GM12872 (cell line): Measurements from ENCODE around the gene YBX3.

Experiments used
- TF ChIP-seq, protein P1 (sequence below): IDR thresholded peaks from 3 replicates; pipeline ENCODE4 v1.5.1; 2011; ENCODE audit warnings: low read depth, mild to moderate bottlenecking, low read length, moderate library complexity; ENCODE audit not compliant: insufficient read depth

The YBX3 gene

DNA sequence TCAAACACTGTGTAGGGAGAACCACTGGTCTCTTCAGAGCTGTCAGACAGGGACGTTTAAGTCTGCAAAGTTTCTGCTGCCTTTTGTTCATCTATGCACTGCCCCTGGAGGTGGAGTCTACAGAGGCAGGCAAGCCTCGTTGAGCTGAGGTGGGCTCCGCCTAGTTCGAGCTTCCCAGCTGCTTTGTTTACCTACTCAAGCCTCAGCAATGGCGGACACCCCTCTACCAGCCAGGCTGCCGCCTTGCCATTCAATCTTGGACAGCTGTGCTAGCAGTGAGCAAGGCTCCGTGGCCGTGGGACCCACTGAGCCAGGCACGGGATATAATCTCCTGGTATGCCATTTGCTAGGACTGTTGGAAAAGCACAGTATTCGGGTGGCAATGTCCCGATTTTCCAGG is 24.6 kb upstream of the YBX3 start:
- TF ChIP-seq, protein P1, sequence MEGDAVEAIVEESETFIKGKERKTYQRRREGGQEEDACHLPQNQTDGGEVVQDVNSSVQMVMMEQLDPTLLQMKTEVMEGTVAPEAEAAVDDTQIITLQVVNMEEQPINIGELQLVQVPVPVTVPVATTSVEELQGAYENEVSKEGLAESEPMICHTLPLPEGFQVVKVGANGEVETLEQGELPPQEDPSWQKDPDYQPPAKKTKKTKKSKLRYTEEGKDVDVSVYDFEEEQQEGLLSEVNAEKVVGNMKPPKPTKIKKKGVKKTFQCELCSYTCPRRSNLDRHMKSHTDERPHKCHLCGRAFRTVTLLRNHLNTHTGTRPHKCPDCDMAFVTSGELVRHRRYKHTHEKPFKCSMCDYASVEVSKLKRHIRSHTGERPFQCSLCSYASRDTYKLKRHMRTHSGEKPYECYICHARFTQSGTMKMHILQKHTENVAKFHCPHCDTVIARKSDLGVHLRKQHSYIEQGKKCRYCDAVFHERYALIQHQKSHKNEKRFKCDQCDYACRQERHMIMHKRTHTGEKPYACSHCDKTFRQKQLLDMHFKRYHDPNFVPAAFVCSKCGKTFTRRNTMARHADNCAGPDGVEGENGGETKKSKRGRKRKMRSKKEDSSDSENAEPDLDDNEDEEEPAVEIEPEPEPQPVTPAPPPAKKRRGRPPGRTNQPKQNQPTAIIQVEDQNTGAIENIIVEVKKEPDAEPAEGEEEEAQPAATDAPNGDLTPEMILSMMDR = no peak

GRCh38 chr12:10741845-10742244 is 18.7 kb upstream of the YBX3 start:
- TF ChIP-seq, protein P1 = no peak

- TF ChIP-seq, protein P1 = no peak
Measured at GRCh38 chr12:10740182-10740581, 17.1 kb upstream of the YBX3 start.

DNA sequence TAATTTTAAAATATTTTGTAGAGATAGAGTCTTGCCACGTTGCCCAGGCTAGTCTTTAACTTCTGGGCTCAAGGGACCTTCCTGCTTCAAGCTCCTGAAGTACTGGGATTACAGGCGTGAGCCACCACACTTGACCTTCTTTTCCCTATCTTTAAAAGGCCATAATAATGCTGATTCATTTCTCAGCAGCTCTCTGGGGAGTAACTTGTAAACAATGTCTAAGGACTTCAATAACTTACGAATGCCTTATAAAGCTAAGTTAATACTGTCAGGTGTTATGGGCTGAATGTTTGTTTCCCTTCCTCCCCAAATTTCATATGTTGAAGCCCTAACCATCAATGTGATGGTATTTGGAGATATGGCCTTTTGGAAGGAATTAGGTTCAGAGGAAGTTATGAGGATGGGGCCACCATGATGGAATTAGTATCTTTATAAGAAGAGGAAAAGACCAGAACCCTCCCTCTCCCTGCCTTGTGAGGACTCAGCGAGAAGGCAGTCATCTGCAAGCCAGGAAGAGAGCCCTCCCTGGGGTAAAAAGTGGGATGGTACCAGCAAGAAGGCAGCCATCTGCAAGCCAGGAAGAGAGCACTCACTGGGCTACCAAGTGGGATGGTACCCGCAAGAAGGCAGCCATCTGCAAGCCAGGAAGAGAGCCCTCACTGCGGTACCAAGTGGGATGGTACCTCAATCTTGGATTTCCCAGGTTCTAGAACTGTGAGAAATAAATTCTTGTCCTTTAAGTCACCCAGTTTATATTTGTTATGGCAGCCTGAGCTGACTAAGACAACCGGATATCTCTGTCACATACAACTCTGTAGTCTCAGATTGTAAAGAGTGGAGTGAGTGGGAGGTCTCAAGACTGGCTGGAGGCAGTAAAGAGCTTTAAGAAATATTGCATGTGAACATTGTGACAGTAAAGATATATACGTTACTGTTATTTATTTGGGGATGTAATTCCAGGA is 16.3 kb upstream of the YBX3 start:
- TF ChIP-seq, protein P1 = no peak

GRCh38 chr12:10737249-10737648 is 14.1 kb upstream of the YBX3 start:
- TF ChIP-seq, protein P1 = no peak

- TF ChIP-seq, protein P1 = no peak
Measured at GRCh38 chr12:10736463-10736862, 13.3 kb upstream of the YBX3 start.

GRCh38 chr12:10735428-10735827 is 12.3 kb upstream of the YBX3 start:
- TF ChIP-seq, protein P1 = no peak
